ENCODE results near the gene RASA4.
"Not testable (repeated sequence)": the region's sequence is repeated elsewhere in the genome, so short reads cannot be mapped to it uniquely, and the experiment has no call there.

The RASA4 gene

DNA sequence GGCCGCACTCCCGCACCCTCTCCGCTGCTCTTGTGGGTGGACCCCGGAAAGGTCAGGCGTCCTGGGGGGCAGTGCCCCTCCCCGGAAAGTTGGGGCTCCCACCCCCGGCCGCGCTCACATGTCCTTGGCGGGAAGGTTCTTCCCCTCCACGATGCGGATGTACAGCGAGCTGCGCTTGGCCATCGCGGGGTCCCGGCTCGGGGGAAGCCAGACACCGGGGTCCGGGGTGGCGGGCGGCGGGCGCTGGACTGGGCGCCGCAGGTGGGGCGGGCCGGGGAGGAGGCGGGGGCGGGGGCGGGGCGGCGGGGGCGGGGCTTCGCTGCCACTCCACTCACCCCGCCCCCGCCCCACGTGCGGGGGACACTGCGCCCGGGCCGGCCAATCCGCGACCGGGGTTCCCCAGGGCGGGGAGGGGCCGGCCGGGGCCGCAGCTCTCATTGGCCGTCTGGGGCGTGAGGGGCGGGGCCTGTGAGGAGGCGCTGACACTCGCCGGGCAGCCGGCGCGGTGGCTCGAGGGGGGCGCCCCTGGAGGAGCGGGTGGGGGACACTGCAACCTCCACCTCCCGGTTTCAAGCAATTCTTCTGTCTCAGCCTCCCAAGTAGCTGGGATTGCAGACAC is at the start of gene RASA4:
Gene RASA4, minus strand, starts transcription at position 250 of the 619 bp plus-strand sequence. Its CDS starts 67 bp downstream, at position 183.
- DNase-seq, result peak; percentile 7

DNA sequence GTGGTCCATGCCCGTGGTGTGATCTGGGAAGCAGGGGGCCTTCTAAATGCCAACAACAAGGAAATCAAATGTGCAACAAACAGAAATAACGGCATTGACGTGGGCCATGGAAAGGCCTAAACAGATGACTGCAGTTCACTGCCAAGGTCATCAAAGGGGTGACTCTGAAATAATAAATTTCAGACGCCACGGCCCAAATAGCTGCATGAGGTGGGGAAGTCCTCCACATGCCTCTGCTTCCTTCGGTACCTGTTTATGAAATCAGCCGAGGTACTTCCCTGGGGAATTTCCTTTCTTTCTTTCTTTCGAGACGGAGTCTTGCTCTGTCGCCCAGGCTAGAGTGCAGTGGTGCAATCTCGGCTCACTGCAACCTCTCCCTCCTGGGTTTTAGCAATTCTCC is 48.2 kb upstream of the RASA4 start:
- not testable (repeated sequence) for DNase-seq

DNA sequence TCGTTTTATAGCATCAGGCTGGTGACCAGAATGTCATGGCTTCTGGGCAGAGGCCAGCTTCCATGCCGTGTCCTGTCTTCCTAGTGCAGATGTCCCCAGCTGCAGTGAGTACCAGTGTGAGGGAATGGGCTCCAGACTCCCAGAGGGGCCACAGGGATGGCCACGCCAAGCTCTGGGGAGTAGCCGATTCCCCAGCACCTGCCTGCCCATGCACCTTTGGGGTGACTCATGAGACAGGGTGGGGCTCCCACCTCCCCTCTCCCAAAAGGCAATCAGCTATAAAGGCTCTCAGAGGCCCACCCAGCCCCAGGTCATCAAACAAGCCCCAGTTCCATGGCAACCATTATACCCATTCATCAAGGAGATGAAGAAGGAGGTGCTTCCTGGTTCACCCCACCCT is 33.4 kb upstream of the RASA4 start, which contains the start of gene SPDYE2B:
Gene SPDYE2B, plus strand, starts transcription at position 396 of the 400 bp plus-strand sequence. CDS start 2,030 bp downstream, outside the sequence.
- not testable (repeated sequence) for DNase-seq

DNA sequence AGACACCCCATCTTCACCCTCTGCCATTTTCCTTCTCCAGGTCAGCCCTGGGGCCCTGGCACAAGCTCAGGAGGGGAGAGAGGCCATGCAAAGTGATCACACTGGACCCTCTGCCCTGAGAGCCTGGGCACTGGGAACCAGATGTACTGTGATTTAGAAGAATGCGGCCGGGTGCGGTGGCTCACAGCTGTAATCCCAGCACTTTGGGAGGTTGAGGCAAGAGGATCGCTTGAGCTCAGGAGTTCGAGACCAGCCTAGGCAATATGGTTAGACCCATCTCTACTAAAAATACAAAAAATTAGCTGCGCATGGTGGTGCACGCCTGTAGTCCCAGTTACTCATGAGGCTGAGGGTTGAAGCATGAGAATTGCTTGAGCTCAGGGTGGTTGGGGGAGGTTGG is 31.3 kb upstream of the RASA4 start:
- DNase-seq, result not testable (repeated sequence)

DNA sequence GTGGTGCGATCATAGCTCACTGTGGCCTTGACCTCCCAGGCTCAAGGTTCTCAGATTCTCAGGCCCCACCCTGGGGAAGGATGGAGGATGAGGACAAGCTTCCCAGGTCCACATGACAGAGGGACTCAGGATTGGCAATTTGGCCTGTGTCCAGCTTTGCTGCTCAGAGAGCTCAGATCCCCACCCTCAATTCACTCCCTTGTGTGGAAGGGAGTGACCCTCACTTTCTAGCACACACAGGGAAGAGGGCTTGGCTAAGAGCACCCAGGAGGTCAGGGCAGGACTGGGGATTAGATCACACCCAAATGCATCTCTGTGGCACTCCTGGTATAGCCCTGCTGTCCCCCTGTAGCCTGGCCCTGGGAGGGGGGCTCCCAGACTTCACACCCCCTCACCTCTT is 26.8 kb upstream of the RASA4 start:
- DNase-seq, result not testable (repeated sequence)

DNA sequence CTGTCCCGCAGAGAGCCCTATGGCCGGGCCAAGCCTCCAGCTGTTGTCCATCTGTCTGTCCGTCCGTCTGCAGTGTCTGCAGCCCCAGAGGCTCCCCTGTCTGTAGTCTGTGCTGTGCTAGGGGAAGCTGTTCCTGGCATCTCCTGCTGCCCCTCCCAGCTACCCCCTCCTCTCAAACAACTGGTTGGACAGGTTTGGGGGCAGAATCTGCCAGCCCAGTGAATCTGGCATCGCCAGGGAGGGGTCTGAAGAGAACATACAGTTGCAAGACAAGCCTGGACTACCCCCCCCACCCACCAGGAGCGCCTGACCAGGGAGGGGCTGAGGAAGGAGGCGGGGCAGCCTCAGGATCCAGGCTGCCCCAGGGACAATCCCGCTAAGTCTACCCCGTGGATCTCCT is 26.1 kb upstream of the RASA4 start, which contains the start of gene UPK3BL1:
Gene UPK3BL1, minus strand, starts transcription at position 101 of the 400 bp plus-strand sequence. Its CDS starts 50 bp downstream, at position 51.
- DNase-seq, result not testable (repeated sequence)

DNA sequence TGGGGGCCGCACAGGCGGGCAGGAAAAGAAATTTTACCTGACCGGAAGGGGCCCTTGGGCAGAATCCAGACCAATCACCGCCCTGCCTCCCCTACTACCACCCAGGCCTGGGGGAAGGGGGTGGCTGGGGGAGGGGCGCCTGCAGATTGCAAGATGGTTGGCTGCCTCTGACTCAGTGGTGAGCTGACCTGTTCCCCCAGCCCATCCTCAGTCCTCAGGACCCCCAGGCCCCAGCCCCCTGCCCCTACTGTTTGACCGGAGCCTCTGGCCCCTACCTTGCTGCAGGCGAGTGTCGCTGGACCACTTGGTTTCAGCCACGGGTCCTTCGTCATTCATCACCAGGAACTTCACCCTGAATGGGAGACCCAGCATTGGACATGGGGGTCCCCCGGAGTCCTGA is 22.3 kb upstream of the RASA4 start:
- DNase-seq, result not testable (repeated sequence)

DNA sequence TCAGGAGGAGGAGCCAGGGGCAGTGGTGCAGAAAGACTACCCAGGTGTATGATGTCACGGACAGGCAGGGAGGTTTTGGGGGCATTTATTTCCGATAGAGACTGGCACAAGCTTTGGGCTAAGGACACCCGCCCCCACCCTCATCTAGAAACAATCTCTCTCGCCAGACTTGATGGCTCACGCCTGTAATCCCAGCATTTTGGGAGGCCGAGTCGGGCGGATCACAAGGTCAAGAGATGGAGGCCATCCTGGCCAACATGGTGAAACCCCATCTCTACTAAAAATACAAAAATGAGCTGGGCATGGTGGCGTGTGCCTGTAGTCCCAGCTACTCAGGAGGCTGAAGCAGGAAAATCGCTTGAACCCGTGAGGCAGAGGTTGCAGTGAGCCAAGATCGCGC is 20.4 kb upstream of the RASA4 start:
- not testable (repeated sequence) for DNase-seq

DNA sequence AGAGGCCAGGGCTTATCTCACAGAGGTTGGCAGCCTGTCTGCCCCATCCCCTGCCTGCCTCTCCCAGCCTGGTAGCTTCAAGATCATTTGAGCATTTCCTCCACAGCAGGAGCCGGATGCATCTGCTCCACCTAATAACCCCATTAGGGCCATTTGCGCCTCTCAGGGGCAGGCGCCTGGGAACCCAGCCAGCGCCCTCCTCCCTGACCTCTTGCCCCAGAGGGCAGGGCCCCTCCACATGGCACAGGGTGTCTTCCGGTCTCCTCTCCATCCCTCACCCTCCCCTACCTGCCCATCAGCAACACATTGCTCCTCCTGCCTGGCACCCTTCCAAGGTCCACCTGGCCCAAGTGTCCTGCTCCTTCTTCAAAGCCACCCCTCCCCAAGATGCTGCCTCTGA is 18.8 kb upstream of the RASA4 start:
- not testable (repeated sequence) for DNase-seq

DNA sequence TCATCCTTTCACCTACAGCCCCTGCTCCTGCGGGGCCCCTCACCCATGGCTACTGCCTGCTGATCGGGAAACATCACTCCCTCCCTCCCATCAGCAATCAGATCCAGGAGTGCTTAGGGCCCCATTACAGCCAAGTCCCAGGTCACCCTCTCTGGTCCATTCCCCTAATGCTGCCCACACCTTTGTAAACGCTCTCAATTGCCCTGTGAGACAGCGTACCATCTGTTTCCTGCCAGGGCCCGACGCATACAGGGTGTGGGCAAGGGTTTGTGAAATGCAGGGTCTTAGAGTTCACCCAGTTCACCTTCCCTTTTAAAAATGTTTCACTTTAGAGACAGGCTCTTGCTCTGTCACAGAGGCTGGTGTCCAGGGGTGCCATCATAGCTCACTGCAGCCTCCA is 17.7 kb upstream of the RASA4 start:
- not testable (repeated sequence) for DNase-seq

DNA sequence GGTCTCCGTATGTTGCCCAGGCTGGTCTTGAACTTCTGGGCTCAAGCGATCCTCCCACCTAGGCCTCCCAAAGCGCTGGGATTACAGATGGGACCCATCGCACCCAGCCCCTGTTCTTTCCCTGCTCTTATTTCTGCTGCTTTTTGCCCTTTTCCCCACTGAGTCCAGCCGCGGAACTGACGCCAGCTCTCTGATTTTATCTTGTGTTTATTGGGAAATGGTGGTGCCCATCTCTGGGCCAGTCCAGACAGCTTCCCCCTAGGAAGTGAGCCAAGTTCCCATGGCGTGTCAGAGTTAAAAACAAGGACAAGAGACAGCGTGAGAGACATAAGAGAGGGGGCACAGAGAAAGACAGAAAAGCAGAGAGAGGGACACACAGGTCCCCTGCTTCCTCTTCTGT is 14.1 kb upstream of the RASA4 start:
- not testable (repeated sequence) for DNase-seq

DNA sequence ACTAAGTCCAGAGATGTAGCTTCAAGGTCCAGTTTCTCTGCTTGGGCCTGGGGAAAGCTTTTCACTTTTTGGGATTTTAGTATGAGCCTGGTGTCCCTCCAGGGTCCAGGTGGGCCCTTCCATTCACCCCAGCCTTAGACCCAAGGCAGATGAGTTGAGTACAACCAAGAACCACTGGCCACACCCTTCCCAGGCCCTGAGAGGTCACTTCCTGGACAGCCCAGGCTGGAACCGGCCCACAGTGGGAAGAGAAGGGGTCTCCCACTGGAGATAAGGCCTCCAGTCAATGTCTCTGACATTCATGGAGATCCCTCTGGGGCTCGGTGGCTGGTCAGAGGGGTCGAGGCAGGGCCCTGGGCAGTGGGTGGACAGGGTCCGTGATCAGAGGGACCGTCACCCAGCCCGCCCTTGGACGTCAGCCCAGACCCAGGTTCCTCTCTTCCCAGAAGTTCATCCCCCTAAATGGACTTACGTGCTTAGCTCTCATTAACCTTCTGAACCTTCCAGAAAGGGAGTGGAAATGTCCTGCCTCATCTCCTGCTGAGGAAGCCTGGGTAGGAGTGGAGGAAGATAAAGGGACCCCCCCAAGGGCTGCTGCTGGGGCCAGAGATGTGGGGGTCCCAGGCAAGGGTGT is 10.8 kb upstream of the RASA4 start:
- not testable (repeated sequence) for DNase-seq

DNA sequence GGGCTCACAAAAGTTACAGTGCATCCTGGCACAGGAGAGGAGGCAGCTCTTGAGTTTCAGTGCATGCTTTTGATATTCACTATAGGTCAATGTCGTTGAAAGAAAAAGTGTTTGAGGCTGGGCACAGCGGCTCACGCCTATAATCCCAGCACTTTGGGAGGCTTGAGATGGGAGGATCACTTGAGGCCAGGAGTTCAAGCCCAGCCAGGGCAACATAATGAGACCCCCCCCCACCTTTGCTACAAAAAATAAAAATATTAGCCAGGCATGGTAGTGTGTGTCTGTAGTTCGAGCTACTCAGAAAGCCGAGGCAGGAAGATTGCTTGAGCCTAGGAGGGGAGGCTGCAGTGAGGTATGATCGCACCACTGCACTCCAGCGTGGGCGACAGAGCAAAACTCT is 1.6 kb upstream of the RASA4 start:
- DNase-seq, result not testable (repeated sequence)

DNA sequence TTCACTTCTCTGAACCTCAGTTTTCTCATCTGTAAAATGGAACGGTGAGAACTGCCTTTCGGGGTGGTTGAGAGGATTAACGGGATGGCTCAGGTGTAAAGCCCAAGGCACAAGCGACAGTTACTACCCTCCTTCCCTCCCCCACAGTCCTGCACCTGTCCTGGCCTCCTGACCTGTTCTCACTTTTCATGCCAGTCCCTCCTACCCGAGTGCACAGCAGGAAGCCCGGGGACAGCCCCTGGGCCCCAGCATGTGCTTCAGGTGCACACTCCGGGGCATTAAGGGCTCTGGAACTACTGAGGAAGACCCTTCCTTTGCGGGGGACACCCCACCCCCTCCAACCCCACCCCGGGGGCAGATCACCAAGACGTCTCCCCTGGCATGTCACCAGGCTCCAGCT is 626 bp downstream of the RASA4 start:
- not testable (repeated sequence) for DNase-seq

DNA sequence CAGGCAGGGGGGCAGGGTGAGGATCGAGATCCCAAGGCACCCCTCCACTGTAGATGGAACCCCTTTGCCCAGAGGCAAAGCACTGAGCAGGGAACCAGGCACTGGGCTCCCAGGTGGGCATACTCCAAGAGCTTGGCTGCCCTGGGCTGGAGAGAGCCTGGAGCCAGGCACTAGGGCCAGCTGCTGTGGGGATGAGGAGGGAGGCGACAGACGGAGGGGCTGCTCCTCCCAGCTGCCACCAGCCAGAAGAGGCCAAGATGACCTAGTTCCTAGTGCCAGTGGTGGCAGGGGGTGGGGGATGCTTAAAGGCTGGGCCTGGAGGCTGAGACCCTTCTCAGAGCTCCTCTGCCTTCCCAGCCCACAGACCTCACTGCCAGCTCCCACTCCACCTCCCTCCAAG is 1.7 kb downstream of the RASA4 start:
- not testable (repeated sequence) for DNase-seq

DNA sequence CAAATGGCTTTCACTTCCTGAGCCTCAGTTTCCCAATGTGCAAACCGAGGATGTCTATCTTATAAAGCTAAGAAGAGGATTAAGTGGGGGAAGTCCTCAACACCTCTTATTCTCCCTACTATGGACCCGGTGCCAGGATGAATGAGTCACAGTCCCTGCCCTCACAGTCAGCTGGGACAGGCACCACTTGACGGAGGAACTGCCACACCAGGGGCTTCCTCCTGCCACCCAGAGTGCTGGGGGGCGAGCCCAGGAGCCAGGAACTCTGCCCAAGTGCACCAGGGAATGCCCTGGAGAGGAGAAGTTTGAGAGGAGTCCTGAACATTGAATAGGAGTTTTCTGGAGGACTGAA is 2.2 kb downstream of the RASA4 start:
- DNase-seq, result not testable (repeated sequence)

DNA sequence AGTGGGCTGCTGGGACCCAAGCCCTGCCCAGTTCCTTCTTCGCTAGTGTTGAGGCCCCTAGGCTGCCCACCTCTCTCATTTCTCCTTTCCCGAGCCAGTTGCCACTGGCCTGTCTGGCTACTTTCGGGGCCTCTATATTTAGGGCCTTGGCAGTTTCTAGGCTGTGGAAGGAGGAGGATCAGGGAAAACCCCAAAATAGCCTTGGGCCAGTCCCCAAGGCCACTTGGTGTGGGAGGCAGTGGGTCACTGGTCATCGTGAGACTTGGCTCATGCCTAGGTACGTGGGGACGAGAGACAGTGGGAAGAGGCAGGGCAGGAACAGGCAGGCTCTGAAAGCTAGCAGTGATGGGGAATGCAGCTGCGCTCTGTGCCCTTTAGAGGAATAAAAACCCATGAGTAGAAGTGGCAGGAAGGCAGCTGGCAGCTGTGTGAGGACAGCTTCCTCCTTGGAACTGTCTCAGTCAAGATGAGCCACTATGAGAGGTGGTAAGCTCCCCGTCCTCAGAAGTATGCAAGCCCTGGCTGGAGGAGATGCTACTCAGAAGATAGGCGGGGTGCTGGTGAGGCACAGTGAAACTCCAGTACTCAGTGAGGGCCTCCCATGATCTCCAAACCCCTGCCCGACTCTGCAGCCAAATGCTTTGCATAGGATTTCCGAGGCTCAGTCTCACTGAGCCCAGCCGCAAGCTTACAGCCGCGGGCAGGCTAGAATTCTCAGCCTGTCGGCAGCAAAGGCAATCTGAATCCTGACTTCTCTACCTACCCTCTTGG is 2.8 kb downstream of the RASA4 start:
- not testable (repeated sequence) for DNase-seq

DNA sequence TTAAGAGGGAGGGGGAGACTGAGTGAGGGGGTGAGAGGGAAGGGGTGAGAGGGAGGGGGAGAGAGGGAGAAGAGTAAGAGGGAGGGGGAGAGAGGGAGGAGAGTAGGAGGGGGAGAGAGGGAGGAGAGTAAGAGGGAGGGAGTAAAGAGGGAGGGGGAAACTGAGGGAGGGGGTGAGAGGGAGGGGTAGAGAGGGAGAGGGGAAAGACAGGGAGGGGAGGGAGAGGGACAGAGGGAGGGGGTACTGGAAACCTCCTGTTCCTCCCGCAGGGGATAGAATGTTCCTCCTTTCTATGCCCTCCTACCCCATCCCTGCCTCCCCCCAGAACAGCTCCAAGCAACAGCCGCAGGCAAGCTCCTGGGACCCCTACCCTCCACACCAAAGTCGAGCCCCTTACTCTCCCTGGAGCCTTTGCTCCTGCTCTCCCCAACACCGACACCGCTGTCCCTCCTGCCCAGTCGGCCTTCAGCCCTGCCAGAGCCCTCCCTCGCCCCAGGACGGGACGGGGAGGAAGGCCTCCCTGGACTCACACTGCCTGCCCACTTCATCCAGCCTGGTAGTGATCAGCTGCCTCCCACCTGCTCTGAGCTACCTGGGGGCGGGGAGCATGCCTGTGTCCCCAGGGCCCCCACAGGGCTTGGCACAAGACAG is 4.8 kb downstream of the RASA4 start:
- DNase-seq, result peak; percentile 16

DNA sequence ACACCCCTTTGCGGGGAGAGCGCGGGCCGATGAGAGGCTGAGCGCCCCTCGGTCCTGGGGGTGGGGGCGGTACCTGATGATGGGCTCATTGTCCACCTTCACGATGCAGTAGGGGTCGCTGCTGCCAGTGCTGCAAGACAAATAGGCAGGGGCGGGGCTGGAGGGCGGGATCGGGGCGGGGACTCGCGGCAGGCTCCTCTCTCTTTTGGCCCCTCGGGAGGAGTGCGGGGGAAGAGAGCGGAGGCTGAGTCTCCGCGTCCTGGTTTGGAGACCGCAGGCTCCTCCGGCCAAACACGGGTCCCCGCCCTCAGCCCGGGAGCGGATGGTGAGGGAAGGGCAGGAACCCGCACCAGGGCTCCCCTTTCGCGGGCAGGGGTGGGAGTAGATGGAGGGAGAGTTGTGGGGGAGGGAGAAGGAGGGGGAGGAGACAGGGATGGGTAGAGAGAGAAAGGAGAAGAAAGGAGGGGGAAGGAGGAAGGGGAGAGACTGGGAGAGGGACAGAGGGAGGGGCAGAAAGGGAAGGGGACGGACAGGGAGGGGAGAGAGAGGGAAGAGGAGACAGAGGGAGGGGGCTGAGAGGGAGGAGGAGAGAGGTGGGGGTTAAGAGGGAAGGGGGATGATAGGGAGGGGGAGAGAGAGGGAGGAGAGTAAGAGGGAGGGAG is 5.4 kb downstream of the RASA4 start:
- DNase-seq, result not testable (repeated sequence)

DNA sequence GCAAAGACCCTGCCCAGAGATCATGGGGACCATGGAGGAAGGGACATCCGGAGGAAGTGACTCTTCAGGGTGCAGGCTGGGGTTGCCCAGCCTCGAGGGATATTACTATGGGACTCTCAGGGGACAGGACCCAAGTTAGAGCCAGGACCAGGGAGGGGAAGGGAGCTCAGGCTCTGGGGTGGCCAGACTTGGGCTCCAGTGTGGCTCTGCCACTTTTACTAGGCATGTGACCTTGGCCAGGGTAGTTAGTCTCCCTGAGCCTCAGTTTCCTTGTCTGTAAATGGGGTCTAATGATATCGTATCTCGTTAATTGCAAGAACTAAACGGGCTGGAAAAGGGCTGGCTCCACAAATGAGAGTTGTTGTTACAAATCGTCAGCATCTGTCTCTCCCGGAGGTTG is 6.1 kb downstream of the RASA4 start:
- not testable (repeated sequence) for DNase-seq

DNA sequence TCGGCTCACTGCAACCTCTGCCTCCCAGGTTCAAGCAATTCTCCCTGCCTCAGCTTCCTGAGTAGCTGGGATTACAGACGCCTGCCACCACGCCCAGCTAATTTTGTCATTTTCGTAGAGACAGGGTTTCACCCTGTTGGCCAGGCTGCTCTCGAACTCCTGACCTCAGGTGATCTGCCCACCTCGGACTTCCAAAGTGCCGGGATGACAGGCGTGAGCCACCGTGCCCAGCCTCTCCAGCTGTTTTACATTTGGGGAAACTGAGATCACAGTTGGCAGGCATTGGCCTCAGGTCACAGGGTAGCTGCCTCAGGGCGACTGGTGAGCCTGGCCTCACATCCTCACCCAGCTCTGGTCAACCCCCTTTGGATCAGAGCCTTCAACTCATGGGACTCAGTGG is 6.8 kb downstream of the RASA4 start:
- DNase-seq, result not testable (repeated sequence)

DNA sequence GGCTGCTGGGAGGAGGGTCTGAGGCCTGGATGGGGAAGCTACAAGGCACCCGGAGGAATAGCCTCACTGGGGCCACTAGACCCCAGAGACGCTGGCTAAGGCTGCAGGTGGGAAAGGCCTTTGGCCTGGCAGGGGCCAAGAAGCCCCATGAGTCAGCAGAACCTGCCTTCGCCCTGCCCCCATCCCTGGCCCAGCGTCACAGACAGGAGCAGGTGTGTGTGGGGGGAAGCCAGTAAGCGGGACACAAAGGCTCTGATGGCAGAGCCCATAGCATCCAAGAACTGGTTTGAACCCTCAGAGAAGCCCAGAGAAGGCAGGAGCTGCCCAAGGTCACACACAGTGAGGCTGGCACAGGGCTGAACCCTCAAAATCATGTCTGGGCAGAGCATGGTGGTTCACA is 9.7 kb downstream of the RASA4 start:
- DNase-seq, result not testable (repeated sequence)

Data from suppressor macrophage treated with lipopolysaccharide for 4 hours (primary cell).